Inferior parietal cortex (tissue), 1 donor: Measurements from ENCODE around the gene DCST2.

Experiments used
- DNase-seq: peaks from one replicate; pipeline ENCODE4 v3.0.0-alpha.2; 2016; ENCODE audit errors: extremely low spot score

Gene DCST2

DNA sequence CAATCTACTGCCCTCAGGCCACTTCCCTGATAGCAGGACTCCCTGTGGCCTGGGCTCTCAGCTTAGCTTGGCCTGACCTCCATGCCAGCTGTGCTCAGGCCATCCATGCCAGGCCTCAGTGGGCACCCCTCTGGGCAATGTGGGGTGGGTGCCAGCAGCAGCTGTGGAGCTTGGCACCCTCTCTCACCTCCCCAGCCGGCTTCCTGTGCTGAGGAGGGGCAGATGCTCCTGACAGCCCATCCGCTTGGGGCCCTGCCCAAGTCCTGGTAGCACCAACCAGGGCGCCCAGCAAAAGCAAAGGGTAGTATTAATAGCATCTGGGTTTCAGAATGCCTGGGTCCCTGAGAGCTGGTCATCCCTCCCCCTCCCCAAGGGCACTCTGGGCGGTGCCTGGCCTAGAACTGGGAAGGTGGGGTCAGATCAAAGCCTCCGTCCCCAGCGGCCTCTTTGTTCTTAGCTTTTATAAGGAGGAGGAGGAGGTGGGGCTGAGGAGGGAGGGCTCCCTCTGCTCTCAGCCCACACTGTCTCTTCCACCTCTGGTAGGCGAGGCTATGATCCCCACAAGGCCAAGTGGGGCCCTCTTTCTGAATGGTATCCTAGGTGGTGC is 36.1 kb upstream of the DCST2 start:
- no peak for DNase-seq

DNA sequence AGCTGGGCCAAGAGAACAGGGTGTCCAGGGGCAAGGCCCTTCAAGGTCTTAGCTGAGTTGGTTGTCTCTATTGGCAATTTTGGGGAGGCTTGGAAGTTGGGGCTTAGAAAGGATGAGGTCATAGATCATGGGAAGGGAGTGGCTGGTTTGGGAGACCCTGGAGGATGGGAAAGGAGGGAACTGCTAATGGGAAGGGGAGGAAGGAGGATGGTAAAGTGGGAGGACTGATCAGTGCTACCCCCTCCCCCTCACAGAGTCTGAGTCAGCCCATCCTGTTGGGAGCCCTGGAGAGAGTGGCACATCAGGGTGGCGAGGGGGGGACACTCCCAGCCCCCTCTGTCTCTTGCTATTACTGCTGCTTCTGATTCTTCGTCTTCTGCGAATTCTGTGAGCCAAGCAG is 35.0 kb upstream of the DCST2 start:
- no peak for DNase-seq

DNA sequence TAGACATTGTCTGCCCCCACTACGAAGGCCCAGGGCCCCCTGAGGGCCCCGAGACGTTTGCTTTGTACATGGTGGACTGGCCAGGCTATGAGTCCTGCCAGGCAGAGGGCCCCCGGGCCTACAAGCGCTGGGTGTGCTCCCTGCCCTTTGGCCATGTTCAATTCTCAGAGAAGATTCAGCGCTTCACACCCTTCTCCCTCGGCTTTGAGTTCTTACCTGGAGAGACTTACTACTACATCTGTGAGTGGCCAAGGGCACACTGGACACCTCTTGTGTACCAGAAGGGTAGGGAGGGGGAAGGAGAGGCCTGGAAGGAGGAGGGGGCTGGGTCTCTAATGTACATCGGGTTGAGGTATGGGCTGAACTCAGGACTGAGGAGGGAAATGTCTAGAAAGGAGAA is 33.2 kb upstream of the DCST2 start:
- DNase-seq: no peak

DNA sequence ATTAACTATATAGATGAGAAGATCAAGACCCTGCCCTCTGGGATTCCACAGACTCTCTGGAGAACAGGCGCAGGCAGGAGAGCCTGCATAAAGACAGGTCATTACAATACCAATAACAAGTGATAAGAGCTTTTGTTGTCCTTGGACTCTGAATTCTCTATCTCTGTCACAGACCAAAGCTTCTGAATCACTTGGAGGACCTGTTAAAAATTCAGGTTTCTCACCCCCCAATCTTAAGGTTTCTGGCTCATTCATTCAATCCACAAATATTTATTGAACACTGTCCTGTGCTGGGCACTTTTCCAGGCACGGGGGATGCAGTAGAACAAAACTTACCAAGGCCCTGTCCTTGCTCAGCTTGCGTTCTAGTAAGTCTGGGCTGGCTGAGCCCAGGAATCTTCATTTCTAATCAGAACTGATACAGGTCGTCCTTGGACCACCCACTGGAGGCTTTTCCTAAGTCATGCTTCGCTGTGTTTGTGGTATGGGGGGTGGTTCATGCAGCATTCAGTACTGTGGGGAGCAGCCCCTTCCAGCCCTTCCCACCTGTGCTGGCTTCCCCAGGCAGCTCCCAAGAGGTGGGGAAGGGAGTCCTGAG is 31.4 kb upstream of the DCST2 start:
- DNase-seq: no peak

DNA sequence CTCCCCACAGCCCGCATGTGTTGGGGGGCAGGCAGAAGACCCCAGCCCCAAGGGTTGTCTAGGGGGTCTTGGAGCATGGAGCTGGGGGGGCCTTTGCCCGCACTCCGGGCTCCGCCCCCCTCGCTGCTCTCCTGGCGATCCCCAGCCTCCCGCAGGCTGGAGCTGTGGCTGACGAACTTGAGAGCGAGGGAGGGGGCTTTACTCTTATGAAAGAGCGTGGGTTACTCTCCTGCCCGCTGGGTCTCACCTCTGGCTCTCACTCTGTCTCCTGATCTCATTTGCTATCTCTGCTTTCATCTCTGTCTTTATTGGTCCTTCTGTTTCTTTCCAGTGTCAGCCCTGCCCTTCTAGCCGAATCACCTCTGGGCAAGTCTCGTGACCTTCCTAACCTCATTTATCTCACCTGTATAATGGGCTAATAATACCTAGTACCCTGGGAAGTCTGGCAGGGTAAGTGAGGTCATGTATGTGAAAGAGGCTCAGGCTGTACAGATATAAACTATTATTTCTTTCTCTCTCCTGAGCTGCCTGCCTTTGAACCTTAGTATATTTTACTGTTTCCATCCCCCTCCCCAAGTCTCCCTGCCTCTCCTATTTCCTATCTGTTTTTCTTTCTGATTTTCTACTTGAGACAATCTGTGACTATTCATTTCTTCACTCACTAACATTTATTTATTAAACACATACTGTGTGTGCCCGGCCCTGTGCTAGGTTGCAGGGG is 30.7 kb upstream of the DCST2 start:
- DNase-seq: no peak

DNA sequence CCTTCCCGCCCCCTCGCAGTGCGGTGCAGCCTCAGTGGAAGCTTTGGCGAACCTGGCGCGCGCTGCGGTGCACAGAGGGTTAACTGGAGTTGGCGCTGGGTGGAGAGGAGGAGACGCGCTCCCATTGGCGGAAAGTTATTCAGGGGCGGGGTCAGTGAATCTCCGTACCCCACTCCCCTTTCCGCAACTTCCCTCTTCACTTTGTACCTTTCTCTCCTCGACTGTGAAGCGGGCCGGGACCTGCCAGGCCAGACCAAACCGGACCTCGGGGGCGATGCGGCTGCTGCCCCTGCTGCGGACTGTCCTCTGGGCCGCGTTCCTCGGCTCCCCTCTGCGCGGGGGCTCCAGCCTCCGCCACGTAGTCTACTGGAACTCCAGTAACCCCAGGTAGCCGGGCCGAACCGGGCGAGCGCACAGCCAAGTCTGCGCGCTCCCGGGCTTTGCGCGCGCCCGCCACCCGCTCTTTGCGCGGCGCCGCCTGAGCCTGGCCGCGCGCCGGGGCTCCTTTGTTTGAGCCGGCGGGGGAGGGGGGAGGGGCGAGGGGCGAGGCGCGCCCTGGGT is 30.0 kb upstream of the DCST2 start, which contains the start of gene EFNA4:
TSS of gene EFNA4 (plus strand) at position 191 of the 561 bp plus-strand sequence. CDS start at position 275, 84 bp downstream.
- DNase-seq: peak; percentile 41

DNA sequence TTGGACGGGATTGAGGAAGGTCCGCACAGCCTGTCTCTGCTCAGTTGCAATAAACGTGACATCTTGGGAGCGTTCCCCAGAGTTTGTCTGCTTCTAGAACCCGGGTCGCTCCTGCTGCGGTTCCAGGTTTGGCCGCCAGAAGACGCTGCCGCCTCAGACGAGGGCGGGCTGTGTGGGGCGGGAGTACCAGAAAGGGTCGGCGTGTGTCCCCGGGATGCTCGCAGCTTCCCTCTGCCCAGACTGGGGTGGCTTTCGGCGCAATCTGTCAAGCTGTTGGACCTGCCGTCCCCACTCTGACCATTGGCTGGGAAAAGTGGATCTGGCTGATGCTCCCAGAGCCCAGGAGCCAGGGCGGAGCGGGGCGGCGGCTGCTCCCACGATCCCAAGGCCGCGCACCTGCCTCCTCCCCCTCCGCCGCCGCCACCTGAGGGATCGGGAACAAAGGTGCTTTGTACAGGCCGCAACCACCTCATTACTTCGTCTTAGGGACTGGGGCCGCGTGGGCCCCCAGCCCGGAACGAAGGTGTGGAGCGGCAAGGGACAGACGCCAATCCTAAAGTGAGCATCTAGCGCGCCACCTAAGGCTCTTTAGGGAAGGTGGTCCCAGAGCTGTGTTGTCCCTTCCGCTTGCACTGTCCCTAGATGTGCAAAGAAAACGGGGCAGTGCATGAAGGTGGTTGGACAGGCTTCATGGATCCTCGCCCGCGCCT is 29.3 kb upstream of the DCST2 start:
- DNase-seq: no peak

DNA sequence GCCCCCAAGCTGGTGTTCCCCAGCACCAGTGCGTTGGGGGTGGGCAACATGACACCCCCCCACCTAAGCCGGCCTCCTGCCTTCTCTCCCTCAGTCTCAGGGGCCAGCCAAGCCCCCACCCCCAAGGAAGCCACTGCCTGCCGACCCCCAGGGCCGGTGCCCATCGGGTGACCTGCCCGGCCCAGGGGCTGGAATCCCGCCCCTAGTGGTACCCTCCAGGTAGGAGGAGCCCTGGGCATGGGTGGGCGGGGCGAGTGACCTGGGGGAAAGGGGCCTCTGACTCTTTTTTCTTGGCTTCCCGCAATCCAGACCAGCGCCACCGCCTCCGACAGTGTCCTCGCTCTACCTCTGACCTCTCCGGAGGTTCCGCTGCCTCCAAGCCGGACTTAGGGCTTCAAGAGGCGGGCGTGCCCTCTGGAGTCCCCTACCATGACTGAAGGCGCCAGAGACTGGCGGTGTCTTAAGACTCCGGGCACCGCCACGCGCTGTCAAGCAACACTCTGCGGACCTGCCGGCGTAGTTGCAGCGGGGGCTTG is 28.6 kb upstream of the DCST2 start:
- DNase-seq: no peak

DNA sequence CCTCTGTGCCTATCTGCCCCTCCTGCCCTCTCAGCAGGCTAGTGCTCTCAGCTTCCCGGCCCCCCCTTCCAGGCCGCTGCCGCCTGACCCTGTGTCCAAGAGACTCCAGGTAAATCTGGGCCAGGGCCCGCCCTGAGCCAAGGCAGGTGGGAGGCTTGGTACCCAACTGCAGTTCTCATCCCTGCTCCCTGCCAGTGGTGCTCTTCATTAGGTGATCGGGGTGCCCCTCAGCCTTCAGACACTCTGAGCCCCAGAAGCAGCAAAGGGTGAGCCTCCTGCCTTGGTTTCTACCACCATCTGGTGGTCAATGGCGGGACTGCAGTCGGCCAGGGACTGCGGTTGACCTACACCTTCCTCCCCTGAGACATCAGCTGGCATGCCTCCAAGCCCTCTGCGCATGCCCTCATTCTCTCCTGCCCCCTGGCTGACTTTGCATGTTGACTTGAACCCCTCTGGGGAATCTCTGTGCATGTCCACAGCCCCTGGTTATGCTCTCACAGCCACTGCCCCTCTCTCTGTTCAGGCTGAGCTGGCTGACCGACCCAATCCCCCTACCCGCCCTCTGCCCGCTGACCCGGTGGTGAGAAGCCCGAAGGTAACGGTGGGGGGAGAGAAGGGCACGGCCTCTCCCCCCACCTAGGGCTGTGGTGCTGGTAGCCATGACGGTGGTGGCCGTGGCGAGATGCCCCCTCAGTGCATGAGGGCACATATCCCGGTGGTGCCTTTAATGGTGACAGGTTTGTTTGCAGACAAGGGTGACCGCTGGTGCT is 28.0 kb upstream of the DCST2 start:
- peak; percentile 86 for DNase-seq

DNA sequence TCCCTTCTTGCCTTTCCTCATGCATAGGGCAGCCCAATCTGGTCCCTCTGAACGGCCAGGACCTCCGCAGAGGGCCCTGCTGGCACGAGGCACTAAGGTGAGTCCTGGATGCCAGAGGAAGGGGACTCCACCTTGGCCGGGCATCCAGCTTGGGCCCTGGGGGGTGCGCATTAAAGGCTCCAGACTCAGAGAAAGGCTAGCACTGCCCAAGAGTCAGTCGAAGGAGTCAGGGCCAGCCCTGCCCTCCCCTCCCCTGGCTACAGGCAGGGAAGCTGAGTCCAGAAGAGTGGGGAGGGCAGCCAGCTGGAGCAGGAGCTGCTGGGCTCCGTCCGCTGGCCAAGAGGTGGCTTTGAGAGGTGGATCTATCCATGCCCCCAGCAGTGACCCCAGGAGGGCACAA is 27.2 kb upstream of the DCST2 start:
- no peak for DNase-seq

DNA sequence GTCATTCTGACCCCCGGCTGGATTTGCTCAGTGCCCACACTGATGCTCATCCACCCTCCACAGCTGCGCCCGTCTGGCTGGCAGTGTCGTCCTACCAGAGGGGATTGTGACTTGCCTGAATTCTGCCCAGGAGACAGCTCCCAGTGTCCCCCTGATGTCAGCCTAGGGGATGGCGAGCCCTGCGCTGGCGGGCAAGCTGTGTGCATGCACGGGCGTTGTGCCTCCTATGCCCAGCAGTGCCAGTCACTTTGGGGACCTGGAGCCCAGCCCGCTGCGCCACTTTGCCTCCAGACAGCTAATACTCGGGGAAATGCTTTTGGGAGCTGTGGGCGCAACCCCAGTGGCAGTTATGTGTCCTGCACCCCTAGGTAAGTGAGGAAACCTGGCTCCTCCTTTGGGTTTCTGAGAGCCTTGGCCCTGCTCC is 24.2 kb upstream of the DCST2 start:
- no peak for DNase-seq

DNA sequence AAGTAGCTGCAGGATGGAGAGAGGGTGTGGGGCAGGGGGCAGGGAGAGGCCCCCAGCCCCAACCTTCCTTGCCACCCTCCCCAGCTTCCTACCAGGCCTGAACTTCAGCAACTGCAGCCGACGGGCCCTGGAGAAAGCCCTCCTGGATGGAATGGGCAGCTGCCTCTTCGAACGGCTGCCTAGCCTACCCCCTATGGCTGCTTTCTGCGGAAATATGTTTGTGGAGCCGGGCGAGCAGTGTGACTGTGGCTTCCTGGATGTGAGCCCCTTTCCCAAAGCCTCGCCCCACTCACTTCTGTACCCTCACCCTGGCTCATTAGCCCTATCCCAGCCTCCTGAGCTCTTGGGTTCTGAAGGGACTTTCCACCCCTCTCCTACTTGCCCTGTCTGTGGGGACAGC is 23.5 kb upstream of the DCST2 start:
- no peak for DNase-seq

DNA sequence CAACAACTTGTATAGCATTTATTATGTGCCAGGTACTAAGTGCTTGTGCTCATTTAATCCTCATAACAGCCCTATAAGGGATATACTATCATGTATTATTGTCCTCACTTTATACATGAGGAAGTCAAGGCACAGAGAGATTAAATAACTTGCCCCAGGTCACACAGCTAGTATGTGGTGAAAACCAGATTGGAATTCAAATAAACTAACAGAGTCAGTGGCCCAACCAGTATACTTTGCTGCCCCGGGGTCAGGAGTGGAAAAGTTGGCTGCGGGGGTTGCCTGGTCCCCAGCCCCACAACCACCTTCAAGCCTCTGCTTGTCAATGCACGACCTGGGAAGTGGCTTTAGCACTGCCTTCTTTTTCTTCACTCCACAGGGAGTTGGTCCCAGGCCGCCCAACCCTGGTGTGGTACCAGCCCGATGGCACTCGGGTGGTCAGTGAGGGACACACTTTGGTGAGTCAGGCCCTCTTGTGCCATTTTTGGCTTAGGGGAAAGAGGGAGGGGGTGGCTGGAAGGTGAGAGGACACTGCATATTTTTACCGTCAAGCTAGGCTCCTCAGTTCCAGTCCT is 20.0 kb upstream of the DCST2 start:
- DNase-seq: no peak

DNA sequence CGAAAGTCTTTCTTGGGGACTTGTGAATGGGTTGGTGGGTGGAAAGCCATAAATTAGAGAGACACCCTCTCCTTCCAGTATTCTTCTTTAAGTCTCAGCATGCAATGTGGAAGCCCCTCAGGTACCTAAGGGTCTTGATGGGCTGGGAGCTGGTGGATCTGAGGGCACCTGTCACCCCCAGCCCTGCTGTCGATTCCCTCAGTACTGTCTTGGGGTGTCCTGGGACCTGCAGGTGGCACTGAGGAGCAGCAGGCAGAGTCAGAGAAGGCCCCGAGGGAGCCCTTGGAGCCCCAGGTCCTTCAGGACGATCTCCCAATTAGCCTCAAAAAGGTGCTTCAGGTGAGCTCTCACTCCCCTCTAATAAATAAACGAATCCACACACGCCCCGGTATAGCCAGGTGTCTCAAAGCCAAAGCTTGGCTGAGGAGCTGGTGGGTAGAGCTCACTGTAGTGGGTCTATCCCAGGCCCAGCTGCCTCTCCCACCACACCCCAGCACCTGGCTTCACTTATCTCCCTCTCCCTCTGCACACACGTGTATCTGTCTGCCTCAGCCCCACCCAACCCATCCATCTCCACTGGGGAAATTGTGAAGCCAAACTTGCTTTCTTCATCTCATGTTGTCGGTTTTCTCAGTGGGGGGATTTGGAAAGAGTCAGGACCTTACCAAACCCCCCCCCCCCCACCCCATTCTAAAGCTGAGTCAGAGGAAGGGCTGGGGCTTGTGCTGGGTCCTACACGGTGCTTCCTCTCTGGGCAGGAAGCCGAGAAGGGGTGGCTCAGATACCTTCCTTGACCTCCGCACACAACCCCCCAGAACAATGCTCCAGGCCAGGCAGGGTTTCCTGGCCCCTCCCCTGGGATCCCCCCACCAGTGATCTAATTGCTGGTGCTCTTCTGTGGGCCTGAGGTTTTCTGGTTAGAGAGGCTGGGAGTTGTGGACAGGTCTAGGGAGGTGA is 19.1 kb upstream of the DCST2 start:
- DNase-seq: no peak

DNA sequence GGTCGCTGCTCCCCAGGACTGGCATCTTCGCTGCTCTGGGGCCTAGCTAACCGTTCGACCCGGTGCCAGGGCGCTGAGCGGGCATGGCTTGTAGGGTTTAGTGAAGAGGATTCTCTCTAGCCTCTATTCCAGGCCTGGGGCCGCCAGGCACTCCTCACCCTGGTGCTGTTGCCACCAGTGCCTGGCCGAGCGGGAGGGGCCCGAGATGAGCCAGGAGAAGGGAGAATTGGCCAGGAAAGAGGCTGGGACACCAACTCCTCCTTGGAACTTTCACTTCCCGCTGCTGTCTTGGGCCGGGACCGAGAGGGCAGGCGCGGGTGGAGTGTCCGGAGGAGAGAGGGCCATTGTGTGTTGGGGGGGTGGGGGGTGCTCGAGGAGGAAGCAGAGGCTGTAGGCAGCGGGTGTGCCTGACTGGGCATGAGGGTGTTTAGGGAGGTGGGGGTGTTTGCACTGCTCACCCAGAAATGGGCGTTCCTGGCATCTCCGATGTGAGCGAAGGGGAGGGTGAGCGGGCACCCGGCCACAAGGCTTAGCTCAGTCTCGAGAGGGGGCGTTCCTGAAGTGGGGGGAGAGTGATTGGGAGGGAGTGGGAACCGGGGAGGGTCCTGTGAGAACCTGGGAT is 18.3 kb upstream of the DCST2 start:
- peak; percentile 27 for DNase-seq

DNA sequence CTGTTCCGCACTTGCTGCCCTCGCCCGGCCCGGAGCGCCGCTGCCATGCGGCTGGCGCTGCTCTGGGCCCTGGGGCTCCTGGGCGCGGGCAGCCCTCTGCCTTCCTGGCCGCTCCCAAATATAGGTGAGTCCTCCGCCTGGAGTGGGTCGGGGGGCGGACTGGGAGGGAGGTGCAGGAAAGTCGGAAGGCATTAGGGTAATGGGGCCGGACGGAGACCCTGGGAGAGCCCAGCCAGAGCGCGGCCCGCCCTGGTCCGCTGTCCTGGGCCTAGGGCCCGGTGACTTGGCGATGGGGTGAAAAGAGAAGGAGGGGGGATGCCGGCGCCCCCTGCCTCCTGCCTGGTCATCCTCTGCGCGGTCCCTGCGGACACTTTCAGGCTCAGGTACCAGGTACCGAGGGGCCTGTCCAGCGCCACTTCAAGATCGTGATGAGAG is 17.8 kb upstream of the DCST2 start:
- DNase-seq: no peak

DNA sequence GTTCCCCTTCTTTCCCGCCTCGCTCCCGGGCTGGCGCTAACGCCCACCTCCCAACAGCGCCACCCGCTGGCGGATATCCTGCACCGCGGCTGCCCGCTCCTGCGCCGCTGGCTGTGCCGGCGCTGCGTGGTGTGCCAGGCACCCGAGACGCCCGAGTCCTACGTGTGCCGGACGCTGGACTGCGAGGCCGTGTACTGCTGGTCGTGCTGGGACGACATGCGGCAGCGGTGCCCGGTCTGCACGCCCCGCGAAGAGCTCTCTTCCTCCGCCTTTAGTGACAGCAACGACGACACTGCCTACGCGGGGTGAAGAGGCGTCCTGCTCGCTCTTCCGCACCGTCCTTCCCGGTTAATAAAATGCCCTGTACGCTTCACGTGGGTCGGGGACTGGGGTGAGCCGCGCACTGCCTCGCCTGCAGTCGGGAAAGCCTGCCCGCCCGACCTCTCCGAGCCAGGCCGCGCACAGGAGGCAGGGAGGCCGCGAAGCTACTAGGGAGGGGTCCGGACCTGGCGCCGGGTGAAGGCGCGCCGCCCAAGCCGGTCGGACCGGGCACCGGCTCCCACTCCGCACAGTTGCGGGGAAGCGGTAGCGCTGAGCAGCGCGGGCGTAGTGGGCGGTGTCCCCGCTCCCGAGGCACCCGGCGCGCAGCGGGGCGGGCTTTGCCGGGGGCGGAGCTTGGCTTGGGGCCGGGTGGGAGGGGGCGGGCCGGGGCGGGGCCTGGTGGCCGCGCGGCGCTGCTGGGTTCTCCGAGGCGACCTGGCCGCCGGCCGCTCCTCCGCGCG is 17.2 kb upstream of the DCST2 start, which contains the start of gene ADAM15:
TSS of gene ADAM15 (plus strand) at position 757 of the 782 bp plus-strand sequence. CDS start 71 bp downstream, outside the sequence.
- peak; percentile 79 for DNase-seq
